ENCODE measurements around the gene DHDDS.
"Not testable (repeated sequence)": the region's sequence is repeated elsewhere in the genome, so short reads cannot be mapped to it uniquely, and the experiment has no call there.

The DHDDS gene

GRCh38 chr1:26431979-26432695 lies at the start of gene DHDDS:
Gene DHDDS (plus strand): TSS chr1:26432321. CDS start chr1:26432946, 625 bp downstream.
- DNase-seq (ENCODE audit: low spot score) = peak; percentile 98

GRCh38 chr1:26384076-26384475 lies 48.0 kb upstream of the DHDDS start:
- DNase-seq (ENCODE audit: low spot score) = no peak

GRCh38 chr1:26385063-26385462 lies 47.1 kb upstream of the DHDDS start:
- not testable (repeated sequence) for DNase-seq (ENCODE audit: low spot score)

GRCh38 chr1:26387447-26387846 lies 44.7 kb upstream of the DHDDS start:
- DNase-seq (ENCODE audit: low spot score) = no peak

GRCh38 chr1:26388791-26389445 lies 43.2 kb upstream of the DHDDS start:
- DNase-seq (ENCODE audit: low spot score) = no peak

GRCh38 chr1:26389604-26390247 lies 42.4 kb upstream of the DHDDS start:
- DNase-seq (ENCODE audit: low spot score) = no peak

- peak; percentile 63 for DNase-seq (ENCODE audit: low spot score)
Observed at GRCh38 chr1:26391450-26391849, 40.7 kb upstream of the DHDDS start.

GRCh38 chr1:26395754-26396153 lies 36.4 kb upstream of the DHDDS start:
- DNase-seq (ENCODE audit: low spot score) = no peak

GRCh38 chr1:26399034-26399433 lies 33.1 kb upstream of the DHDDS start:
- no peak for DNase-seq (ENCODE audit: low spot score)

- no peak for DNase-seq (ENCODE audit: low spot score)
Observed at GRCh38 chr1:26401891-26402290, 30.2 kb upstream of the DHDDS start.

- no peak for DNase-seq (ENCODE audit: low spot score)
Observed at GRCh38 chr1:26403656-26404055, 28.5 kb upstream of the DHDDS start.

GRCh38 chr1:26404641-26405040 lies 27.5 kb upstream of the DHDDS start:
- no peak for DNase-seq (ENCODE audit: low spot score)

- DNase-seq (ENCODE audit: low spot score) = no peak
Observed at GRCh38 chr1:26405281-26405915, 26.7 kb upstream of the DHDDS start.

- peak; percentile 83 for DNase-seq (ENCODE audit: low spot score)
Observed at GRCh38 chr1:26408604-26409003, 23.5 kb upstream of the DHDDS start.

- DNase-seq (ENCODE audit: low spot score) = no peak
Observed at GRCh38 chr1:26409191-26409807, 22.8 kb upstream of the DHDDS start.

GRCh38 chr1:26410706-26411623 lies 21.2 kb upstream of the DHDDS start, which contains the start of gene LIN28A:
Gene LIN28A (plus strand): TSS chr1:26410817. CDS start chr1:26410892, 75 bp downstream.
- DNase-seq (ENCODE audit: low spot score) = no peak

- DNase-seq (ENCODE audit: low spot score) = no peak
Observed at GRCh38 chr1:26411624-26412074, 20.5 kb upstream of the DHDDS start.

GRCh38 chr1:26412180-26412840 lies 19.8 kb upstream of the DHDDS start:
- no peak for DNase-seq (ENCODE audit: low spot score)

- DNase-seq (ENCODE audit: low spot score) = no peak
Observed at GRCh38 chr1:26413031-26413430, 19.1 kb upstream of the DHDDS start.

GRCh38 chr1:26417111-26417759 lies 14.9 kb upstream of the DHDDS start:
- DNase-seq (ENCODE audit: low spot score) = peak; percentile 86
